HEK293 (cell line): Measurements from ENCODE around the gene KANK2.

Experiments
- ZBTB7A ChIP-seq: fragments of 450-650 bp; formaldehyde crosslinking; IDR thresholded peaks from 2 replicates; pipeline ENCODE4 v1.5.1; 2016; ENCODE audit warnings: low read depth, missing biosample characterization, missing genetic modification characterization
- ZNF10 ChIP-seq: fragments of 450-650 bp; formaldehyde crosslinking; IDR thresholded peaks from 2 replicates; pipeline ENCODE4 v1.5.1; 2017; ENCODE audit warnings: missing biosample characterization, missing genetic modification characterization
- ZNF146 ChIP-seq: fragments of 450-650 bp; formaldehyde crosslinking; IDR thresholded peaks from 2 replicates; pipeline ENCODE4 v1.5.1; 2016; ENCODE audit warnings: missing biosample characterization, missing genetic modification characterization
- ZNF561 ChIP-seq: fragments of 450-650 bp; IDR thresholded peaks from 2 replicates; pipeline ENCODE4 v1.5.1; 2018; ENCODE audit warnings: missing biosample characterization, missing genetic modification characterization, borderline replicate concordance
- ZNF792 ChIP-seq: fragments of 450-650 bp; formaldehyde crosslinking; IDR thresholded peaks from 2 replicates; pipeline ENCODE4 v1.5.1; 2016; ENCODE audit warnings: missing biosample characterization, missing genetic modification characterization
- TF ChIP-seq, protein P1 (sequence below): fragments of 450-650 bp; formaldehyde crosslinking; IDR thresholded peaks from 2 replicates; pipeline ENCODE4 v1.5.1; 2016; ENCODE audit warnings: missing biosample characterization, missing genetic modification characterization, borderline replicate concordance
- TF ChIP-seq, protein P2 (sequence below): fragments of 450-650 bp; formaldehyde crosslinking; IDR thresholded peaks from 2 replicates; pipeline ENCODE4 v1.5.1; 2017; ENCODE audit warnings: missing biosample characterization, missing genetic modification characterization
- TF ChIP-seq, protein P3 (sequence below): fragments of 450-650 bp; formaldehyde crosslinking; IDR thresholded peaks from 2 replicates; pipeline ENCODE4 v1.5.1; 2016; ENCODE audit warnings: missing biosample characterization, missing genetic modification characterization

DNA sequence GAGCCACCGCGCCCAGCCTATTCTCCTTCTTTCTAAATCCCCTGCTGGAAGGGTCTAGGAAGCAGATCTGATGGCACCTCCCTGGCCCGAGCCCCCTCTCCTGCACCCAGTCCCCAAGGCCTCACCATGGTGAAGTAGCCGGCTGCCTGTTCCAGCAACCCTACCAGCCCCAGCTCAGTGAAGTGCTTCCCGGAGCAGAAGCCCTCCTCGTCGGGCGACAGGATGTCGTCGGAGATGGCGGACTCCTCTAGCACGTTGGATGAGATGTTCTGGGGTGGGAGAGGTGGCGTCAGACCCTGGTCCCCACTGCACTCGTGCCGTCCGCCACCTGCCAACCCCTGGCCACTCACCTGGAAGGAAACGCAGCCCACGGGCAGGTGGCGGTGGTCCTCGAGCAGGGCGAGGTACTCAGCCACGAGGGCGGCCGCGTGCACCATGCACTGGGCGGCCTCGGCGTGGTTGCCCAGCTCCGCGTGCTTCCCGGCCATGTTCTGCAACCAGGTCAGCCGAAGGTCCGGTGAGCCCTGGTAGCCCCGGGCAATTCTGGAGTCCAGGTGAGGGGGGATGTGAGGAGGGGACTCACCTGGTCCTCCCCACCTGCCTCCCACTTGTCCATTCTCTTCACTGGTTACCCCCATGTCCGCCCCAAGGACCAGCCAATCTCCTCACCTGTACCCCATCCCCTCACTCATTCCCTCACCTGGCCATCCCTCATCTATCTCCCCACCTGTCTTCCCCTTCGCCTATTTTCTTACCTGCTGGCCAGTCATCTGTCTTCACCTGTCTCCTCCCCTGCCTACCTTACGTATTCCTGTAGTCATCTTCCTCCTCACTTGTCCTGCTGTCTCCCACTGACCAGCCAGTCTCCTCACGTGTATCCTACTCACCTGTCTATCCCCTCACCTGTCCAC, 11.5 kb upstream of the KANK2 start:
- TF ChIP-seq ZNF10 (tag by site-specific recombination) (no peak), ZNF146 (tag by site-specific recombination) (no peak), ZNF561 (no peak), ZNF792 (no peak), ZBTB7A (no peak)
- TF ChIP-seq, protein P1, sequence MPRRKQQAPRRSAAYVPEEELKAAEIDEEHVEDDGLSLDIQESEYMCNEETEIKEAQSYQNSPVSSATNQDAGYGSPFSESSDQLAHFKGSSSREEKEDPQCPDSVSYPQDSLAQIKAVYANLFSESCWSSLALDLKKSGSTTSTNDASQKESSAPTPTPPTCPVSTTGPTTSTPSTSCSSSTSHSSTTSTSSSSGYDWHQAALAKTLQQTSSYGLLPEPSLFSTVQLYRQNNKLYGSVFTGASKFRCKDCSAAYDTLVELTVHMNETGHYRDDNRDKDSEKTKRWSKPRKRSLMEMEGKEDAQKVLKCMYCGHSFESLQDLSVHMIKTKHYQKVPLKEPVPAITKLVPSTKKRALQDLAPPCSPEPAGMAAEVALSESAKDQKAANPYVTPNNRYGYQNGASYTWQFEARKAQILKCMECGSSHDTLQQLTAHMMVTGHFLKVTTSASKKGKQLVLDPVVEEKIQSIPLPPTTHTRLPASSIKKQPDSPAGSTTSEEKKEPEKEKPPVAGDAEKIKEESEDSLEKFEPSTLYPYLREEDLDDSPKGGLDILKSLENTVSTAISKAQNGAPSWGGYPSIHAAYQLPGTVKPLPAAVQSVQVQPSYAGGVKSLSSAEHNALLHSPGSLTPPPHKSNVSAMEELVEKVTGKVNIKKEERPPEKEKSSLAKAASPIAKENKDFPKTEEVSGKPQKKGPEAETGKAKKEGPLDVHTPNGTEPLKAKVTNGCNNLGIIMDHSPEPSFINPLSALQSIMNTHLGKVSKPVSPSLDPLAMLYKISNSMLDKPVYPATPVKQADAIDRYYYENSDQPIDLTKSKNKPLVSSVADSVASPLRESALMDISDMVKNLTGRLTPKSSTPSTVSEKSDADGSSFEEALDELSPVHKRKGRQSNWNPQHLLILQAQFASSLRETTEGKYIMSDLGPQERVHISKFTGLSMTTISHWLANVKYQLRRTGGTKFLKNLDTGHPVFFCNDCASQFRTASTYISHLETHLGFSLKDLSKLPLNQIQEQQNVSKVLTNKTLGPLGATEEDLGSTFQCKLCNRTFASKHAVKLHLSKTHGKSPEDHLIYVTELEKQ (tag by site-specific recombination): no peak
- TF ChIP-seq, protein P2, sequence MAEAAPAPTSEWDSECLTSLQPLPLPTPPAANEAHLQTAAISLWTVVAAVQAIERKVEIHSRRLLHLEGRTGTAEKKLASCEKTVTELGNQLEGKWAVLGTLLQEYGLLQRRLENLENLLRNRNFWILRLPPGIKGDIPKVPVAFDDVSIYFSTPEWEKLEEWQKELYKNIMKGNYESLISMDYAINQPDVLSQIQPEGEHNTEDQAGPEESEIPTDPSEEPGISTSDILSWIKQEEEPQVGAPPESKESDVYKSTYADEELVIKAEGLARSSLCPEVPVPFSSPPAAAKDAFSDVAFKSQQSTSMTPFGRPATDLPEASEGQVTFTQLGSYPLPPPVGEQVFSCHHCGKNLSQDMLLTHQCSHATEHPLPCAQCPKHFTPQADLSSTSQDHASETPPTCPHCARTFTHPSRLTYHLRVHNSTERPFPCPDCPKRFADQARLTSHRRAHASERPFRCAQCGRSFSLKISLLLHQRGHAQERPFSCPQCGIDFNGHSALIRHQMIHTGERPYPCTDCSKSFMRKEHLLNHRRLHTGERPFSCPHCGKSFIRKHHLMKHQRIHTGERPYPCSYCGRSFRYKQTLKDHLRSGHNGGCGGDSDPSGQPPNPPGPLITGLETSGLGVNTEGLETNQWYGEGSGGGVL (tag by site-specific recombination): no peak
- TF ChIP-seq, protein P3, sequence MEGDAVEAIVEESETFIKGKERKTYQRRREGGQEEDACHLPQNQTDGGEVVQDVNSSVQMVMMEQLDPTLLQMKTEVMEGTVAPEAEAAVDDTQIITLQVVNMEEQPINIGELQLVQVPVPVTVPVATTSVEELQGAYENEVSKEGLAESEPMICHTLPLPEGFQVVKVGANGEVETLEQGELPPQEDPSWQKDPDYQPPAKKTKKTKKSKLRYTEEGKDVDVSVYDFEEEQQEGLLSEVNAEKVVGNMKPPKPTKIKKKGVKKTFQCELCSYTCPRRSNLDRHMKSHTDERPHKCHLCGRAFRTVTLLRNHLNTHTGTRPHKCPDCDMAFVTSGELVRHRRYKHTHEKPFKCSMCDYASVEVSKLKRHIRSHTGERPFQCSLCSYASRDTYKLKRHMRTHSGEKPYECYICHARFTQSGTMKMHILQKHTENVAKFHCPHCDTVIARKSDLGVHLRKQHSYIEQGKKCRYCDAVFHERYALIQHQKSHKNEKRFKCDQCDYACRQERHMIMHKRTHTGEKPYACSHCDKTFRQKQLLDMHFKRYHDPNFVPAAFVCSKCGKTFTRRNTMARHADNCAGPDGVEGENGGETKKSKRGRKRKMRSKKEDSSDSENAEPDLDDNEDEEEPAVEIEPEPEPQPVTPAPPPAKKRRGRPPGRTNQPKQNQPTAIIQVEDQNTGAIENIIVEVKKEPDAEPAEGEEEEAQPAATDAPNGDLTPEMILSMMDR: no peak
